ENCODE measurements around the gene CHST3. TPM values are rescaled to one million over a fixed set of nuclear protein-coding genes. Genes with fewer than 3 reads are reported as not detected.

CHST3 gene
- total and polyA plus RNA-seq, 9 of the 15 experiments (the other 6 are each of a cell fraction or from before 2014, with no cell fraction given), result 0.01 to 1.3 (median 0.15) TPM

DNA sequence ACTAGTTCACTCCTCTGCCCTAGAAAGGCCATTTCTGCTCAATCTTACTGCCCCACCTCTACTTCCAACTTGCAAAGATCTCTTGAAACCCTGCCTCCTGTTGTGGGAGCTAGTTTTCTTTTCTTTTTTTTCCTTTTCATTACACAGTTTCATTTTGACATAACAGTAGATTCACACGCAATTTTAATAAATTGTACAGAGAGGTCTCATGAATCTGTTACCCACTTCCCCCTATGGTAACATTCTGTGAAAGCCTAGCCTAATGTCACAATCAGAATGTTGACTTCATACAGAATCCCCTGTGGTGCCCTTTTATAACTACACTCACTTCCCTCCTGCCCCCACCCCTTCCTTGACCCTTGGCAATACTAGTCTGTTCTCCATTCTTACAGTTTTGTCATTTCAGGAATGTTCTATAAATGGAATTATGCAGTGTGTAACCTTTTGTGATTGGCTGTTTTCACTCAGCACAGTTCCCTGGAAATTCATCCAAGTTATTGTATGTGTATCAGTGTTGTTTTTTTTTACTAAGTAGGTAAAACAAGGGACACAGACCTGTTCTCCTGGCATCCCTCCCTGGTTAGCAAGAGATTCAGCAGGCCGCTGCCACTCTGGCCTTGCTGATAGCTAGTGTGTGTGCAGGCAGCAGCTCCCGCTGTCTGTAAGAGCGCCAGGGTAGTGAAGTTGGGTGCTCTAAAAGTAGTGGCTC is 21.5 kb downstream of the CHST3 start:
- Histone ChIP-seq H3K9ac (ENCODE audit: insufficient read depth in 1 of 2, low read depth in 2 of 2, low read length in 2 of 2) (no peak overlapping the region), H3K27me3 (ENCODE audit: control insufficient read depth in 2 of 2, insufficient read depth in 2 of 2, low read length in 2 of 2) (peaks cover 43 to 57% of the 10 kb centered on the region in 2 experiments), H3K4me3 (no peak overlapping the region), H3K79me2 (ENCODE audit: control insufficient read depth, insufficient read depth, low read length) (no peaks in the 10 kb centered on the region), H4K20me1 (replicated peaks; ENCODE audit: control insufficient read depth, insufficient read depth, low read length) (no peaks in the 10 kb centered on the region; the same call in 1 of the 2 replicates), H3K4me1 (replicated peaks in 1 of 2; ENCODE audit: control insufficient read depth in 2 of 2, insufficient read depth in 2 of 2, low read length in 2 of 2) (peaks cover 5 to 7% of the 10 kb centered on the region in 2 experiments; a peak in 4 of 5 replicates), H3K9me1 (ENCODE audit: control insufficient read depth, insufficient read depth, low read length) (no peaks in the 10 kb centered on the region), H3K9me3 (replicated peaks; ENCODE audit: control insufficient read depth, insufficient read depth, low read depth, low read length) (peaks cover 4% of the 10 kb centered on the region; the same call in 1 of the 2 replicates), H3K4me2 (ENCODE audit: insufficient read depth, low read length) (no peak overlapping the region), H3K36me3 (ENCODE audit: control insufficient read depth, insufficient read depth, low read length) (no peaks in the 10 kb centered on the region), H2AFZ (ENCODE audit: low read depth, low read length) (no peak overlapping the region), H3K27ac (ENCODE audit: extremely low read depth, low read depth, low read length) (no peak overlapping the region)
- FAIRE-seq (no peak), DNase-seq (ENCODE audit: extremely low read depth in 1 of 4, low spot score in 3 of 4) (no peak), ATAC-seq (no peak)
- CTCF ChIA-PET (ENCODE audit: low intra/inter-chr PET ratio), result no interaction called here
- intact Hi-C loops (cut with micrococcal nuclease), result no loop called here
- in situ Hi-C loops (cut with MboI), result no loop called here
- WGBS (ENCODE audit: insufficient coverage, low coverage, missing lambda C conversion rate), result 6% methylated on average over 4 of the region's 4 CpGs
- no TSS peak for BruUV-seq (replicated peaks)
- POLR2A ChIA-PET, result interaction anchor here (0.6 to 2.0 kb wide), 6 partner anchors 9 to 449 kb away, joined by 3 to 10 read pairs (median 3); no protein-coding TSS in a partner anchor
- TF ChIP-seq MGA (IDR thresholded peaks at IDR 0.05) (no peak), PCBP2 (IDR thresholded peaks at IDR 0.05; ENCODE audit: low read depth, low read length, poor library complexity, severe bottlenecking) (no peak), CHD2 (IDR thresholded peaks at IDR 0.05; ENCODE audit: low read depth, low read length) (no peak), HNRNPH1 (optimal IDR thresholded peaks at IDR 0.05; ENCODE audit: low read depth, low read length) (no peak), GATAD2A (IDR thresholded peaks at IDR 0.05) (no peak), SMARCA4 (IDR thresholded peaks at IDR 0.05) (no peak), ILF3 (IDR thresholded peaks at IDR 0.05; ENCODE audit: borderline replicate concordance) (no peak), MTA1 (IDR thresholded peaks at IDR 0.05; ENCODE audit: borderline replicate concordance) (no peak)
- TF ChIP-seq, protein P1, sequence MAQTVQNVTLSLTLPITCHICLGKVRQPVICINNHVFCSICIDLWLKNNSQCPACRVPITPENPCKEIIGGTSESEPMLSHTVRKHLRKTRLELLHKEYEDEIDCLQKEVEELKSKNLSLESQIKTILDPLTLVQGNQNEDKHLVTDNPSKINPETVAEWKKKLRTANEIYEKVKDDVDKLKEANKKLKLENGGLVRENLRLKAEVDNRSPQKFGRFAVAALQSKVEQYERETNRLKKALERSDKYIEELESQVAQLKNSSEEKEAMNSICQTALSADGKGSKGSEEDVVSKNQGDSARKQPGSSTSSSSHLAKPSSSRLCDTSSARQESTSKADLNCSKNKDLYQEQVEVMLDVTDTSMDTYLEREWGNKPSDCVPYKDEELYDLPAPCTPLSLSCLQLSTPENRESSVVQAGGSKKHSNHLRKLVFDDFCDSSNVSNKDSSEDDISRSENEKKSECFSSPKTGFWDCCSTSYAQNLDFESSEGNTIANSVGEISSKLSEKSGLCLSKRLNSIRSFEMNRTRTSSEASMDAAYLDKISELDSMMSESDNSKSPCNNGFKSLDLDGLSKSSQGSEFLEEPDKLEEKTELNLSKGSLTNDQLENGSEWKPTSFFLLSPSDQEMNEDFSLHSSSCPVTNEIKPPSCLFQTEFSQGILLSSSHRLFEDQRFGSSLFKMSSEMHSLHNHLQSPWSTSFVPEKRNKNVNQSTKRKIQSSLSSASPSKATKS (CRISPR knock-in tag; IDR thresholded peaks at IDR 0.05), result no peak

All from K562 (cell line).